ENCODE results near the gene TOMM34. TPM values are rescaled to one million over a fixed set of nuclear protein-coding genes. Genes with fewer than 3 reads are reported as not detected.

TOMM34 gene
- total RNA-seq = 4.2 TPM

GRCh38 chr20:44960103-44960852 is at the start of gene TOMM34:
Gene TOMM34, minus strand, starts transcription at chr20:44960397. Its CDS starts 64 bp downstream, at chr20:44960333.
- peak within 1 kb of the TSS; percentile 23 for H3K27ac ChIP-seq (ENCODE audit: low read depth, low read length)
- no peaks in the 10 kb centered on the region for H3K27me3 ChIP-seq (ENCODE audit: control insufficient read depth in 3 of 3, insufficient read depth in 3 of 3, low read length in 3 of 3)
- no peaks in the 10 kb centered on the region for H3K9me3 ChIP-seq (ENCODE audit: control insufficient read depth in 3 of 3, low read length in 3 of 3)
- peaks cover 8 to 14% (median 9%) of the 10 kb centered on the region in 3 donors for H3K4me1 ChIP-seq (ENCODE audit: control insufficient read depth in 3 of 3, insufficient read depth in 3 of 3, low read length in 3 of 3)
- peak within 1 kb of the TSS; percentile 77 to 87 (median 85) for H3K4me3 ChIP-seq (ENCODE audit: low read length in 3 of 3)
- H3K36me3 ChIP-seq (ENCODE audit: control insufficient read depth in 3 of 3, insufficient read depth in 3 of 3, low read length in 3 of 3) = peaks cover 3 to 11% (median 8%) of the 10 kb centered on the region in 3 donors
- peak within 1 kb of the TSS; percentile 68 to 78 (median 73) for H3K9ac ChIP-seq (ENCODE audit: low read depth in 1 of 3, low read length in 3 of 3)

- peaks cover 0 to 5% (median 0%) of the 10 kb centered on the region in 3 donors for H3K4me1 ChIP-seq (ENCODE audit: control insufficient read depth in 3 of 3, insufficient read depth in 3 of 3, low read length in 3 of 3)
- H3K9ac ChIP-seq (ENCODE audit: low read depth in 1 of 3, low read length in 3 of 3) = no peak overlapping the region
- H3K36me3 ChIP-seq (ENCODE audit: control insufficient read depth in 3 of 3, insufficient read depth in 3 of 3, low read length in 3 of 3) = peaks cover 4 to 10% (median 8%) of the 10 kb centered on the region in 3 donors
- no peaks in the 10 kb centered on the region for H3K27me3 ChIP-seq (ENCODE audit: control insufficient read depth in 3 of 3, insufficient read depth in 3 of 3, low read length in 3 of 3)
- no peak overlapping the region for H3K27ac ChIP-seq (ENCODE audit: low read depth, low read length)
- no peaks in the 10 kb centered on the region for H3K9me3 ChIP-seq (ENCODE audit: control insufficient read depth in 3 of 3, low read length in 3 of 3)
- H3K4me3 ChIP-seq (ENCODE audit: low read length in 3 of 3) = no peak overlapping the region
These were observed 48.4 kb upstream of the TOMM34 start for GRCh38 chr20:45008521-45009049.

- no peak overlapping the region for H3K4me3 ChIP-seq (ENCODE audit: low read length in 3 of 3)
- peaks cover 18 to 34% (median 29%) of the 10 kb centered on the region in 3 donors for H3K36me3 ChIP-seq (ENCODE audit: control insufficient read depth in 3 of 3, insufficient read depth in 3 of 3, low read length in 3 of 3)
These were observed 37.5 kb upstream of the TOMM34 start for GRCh38 chr20:44997668-44998067.

DNA sequence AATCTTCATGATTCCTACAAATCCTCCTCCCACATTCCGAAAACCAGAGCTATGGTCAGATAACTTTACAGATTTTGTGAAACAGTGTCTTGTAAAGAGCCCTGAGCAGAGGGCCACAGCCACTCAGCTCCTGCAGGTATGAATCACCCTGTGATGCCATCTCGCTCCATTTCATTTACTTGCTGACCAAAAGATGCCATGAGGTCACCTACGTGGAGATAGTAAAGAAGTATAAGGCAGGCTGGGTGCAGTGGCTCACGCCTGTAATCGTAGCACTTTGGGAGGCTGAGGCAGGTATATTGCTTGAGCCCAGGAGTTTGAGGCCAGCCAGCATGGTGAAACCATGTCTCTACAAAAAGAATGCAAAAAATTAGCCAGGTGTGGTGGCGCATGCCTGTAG is 37.0 kb upstream of the TOMM34 start:
- Histone ChIP-seq H3K36me3 (ENCODE audit: control insufficient read depth in 3 of 3, insufficient read depth in 3 of 3, low read length in 3 of 3) (peaks cover 18 to 34% (median 29%) of the 10 kb centered on the region in 3 donors), H3K27ac (ENCODE audit: low read depth, low read length) (no peak overlapping the region), H3K9me3 (ENCODE audit: control insufficient read depth in 3 of 3, low read length in 3 of 3) (no peaks in the 10 kb centered on the region), H3K4me3 (ENCODE audit: low read length in 3 of 3) (no peak overlapping the region), H3K4me1 (ENCODE audit: control insufficient read depth in 3 of 3, insufficient read depth in 3 of 3, low read length in 3 of 3) (no peaks in the 10 kb centered on the region), H3K27me3 (ENCODE audit: control insufficient read depth in 3 of 3, insufficient read depth in 3 of 3, low read length in 3 of 3) (no peaks in the 10 kb centered on the region), H3K9ac (ENCODE audit: low read depth in 1 of 3, low read length in 3 of 3) (no peak overlapping the region)

More at GRCh38 chr20:44997668-44998067, 37.5 kb upstream of the TOMM34 start:
- Histone ChIP-seq H3K9me3 (ENCODE audit: control insufficient read depth in 3 of 3, low read length in 3 of 3) (no peaks in the 10 kb centered on the region), H3K4me1 (ENCODE audit: control insufficient read depth in 3 of 3, insufficient read depth in 3 of 3, low read length in 3 of 3) (no peaks in the 10 kb centered on the region), H3K9ac (ENCODE audit: low read depth in 1 of 3, low read length in 3 of 3) (no peak overlapping the region), H3K27ac (ENCODE audit: low read depth, low read length) (no peak overlapping the region), H3K27me3 (ENCODE audit: control insufficient read depth in 3 of 3, insufficient read depth in 3 of 3, low read length in 3 of 3) (no peaks in the 10 kb centered on the region)

DNA sequence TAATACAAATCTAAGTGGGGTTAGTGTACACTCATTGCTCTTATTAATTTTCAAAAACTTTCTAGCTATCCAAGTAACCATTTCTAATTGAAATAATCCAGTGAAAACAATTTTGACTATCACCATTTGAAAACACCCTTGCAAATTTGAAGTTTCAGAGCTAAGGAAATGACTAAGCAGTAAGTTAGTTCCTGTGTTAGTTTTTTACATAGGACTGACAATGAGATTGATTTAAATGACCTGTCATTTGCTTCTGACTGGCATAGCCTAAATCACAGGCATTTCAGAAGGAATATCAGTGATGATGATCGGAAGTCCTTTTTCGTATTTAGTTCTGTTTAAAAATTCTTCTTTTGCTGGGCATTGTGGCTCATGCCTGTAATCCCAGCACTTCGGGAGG is 33.1 kb upstream of the TOMM34 start:
- H3K27ac ChIP-seq (ENCODE audit: low read depth, low read length) = peak overlapping the region; percentile 15
- no peak overlapping the region for H3K9ac ChIP-seq (ENCODE audit: low read depth in 1 of 3, low read length in 3 of 3)
- H3K4me3 ChIP-seq (ENCODE audit: low read length in 3 of 3) = no peak overlapping the region
- no peaks in the 10 kb centered on the region for H3K27me3 ChIP-seq (ENCODE audit: control insufficient read depth in 3 of 3, insufficient read depth in 3 of 3, low read length in 3 of 3)
- H3K4me1 ChIP-seq (ENCODE audit: control insufficient read depth in 3 of 3, insufficient read depth in 3 of 3, low read length in 3 of 3) = peaks cover 0 to 5% (median 0%) of the 10 kb centered on the region in 3 donors
- no peaks in the 10 kb centered on the region for H3K9me3 ChIP-seq (ENCODE audit: control insufficient read depth in 3 of 3, low read length in 3 of 3)
- peaks cover 10 to 21% (median 12%) of the 10 kb centered on the region in 3 donors for H3K36me3 ChIP-seq (ENCODE audit: control insufficient read depth in 3 of 3, insufficient read depth in 3 of 3, low read length in 3 of 3)

DNA sequence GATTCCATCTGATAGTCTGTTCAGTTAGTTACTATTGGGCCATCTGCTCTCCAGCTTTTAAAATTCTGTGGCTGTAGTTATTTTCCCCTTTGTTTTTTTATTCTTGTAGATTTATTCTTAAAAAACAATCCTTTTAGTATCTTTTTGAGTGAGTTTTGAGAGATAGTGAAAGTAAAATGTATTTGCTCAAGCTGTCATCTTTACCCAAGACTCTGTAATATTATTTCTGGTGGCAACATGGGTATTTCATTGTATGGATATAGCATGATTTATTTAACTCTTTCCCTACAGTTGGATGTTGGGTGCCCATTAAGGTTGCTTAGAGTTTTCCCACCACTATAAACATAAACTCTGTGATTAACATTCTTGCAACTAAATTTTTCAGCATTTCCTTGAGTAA is 30.8 kb upstream of the TOMM34 start:
- peak overlapping the region; percentile 14 for H3K27ac ChIP-seq (ENCODE audit: low read depth, low read length)
- peak overlapping the region in 1 of 3 donors; percentile 35 for H3K4me3 ChIP-seq (ENCODE audit: low read length in 3 of 3)
- peak overlapping the region in 1 of 3 donors; percentile 54 for H3K9ac ChIP-seq (ENCODE audit: low read depth in 1 of 3, low read length in 3 of 3)
- H3K9me3 ChIP-seq (ENCODE audit: control insufficient read depth in 3 of 3, low read length in 3 of 3) = no peaks in the 10 kb centered on the region
- no peaks in the 10 kb centered on the region for H3K27me3 ChIP-seq (ENCODE audit: control insufficient read depth in 3 of 3, insufficient read depth in 3 of 3, low read length in 3 of 3)
- peaks cover 0 to 8% (median under 1%) of the 10 kb centered on the region in 3 donors for H3K36me3 ChIP-seq (ENCODE audit: control insufficient read depth in 3 of 3, insufficient read depth in 3 of 3, low read length in 3 of 3)
- peaks cover 0 to 5% (median 0%) of the 10 kb centered on the region in 3 donors for H3K4me1 ChIP-seq (ENCODE audit: control insufficient read depth in 3 of 3, insufficient read depth in 3 of 3, low read length in 3 of 3)

DNA sequence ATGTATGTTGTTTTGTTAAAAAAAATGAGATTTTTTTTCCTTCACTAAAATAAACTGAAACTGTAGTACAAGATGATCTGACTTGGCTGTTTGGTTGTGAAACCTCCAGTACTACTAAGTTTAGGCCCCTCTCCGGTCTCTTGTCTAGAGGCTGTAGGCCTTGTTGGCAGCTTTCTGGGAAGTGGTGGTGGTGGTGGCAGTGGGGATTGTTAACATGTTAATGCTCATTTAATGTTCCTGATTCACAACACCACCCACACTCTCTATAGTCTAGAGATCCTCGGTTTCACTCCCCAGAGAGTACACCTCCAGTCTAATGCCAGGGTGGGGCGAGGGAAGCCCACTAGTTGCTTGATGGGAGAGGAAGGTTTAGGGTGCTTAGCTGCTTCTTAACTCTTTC is 30.2 kb upstream of the TOMM34 start:
- peaks cover 0 to 5% (median 0%) of the 10 kb centered on the region in 3 donors for H3K4me1 ChIP-seq (ENCODE audit: control insufficient read depth in 3 of 3, insufficient read depth in 3 of 3, low read length in 3 of 3)
- H3K9me3 ChIP-seq (ENCODE audit: control insufficient read depth in 3 of 3, low read length in 3 of 3) = no peaks in the 10 kb centered on the region
- peak overlapping the region; percentile 14 for H3K27ac ChIP-seq (ENCODE audit: low read depth, low read length)
- H3K9ac ChIP-seq (ENCODE audit: low read depth in 1 of 3, low read length in 3 of 3) = peak overlapping the region in 1 of 3 donors; percentile 37
- H3K36me3 ChIP-seq (ENCODE audit: control insufficient read depth in 3 of 3, insufficient read depth in 3 of 3, low read length in 3 of 3) = peaks cover 0 to 5% (median under 1%) of the 10 kb centered on the region in 3 donors
- H3K4me3 ChIP-seq (ENCODE audit: low read length in 3 of 3) = peak overlapping the region in 1 of 3 donors; percentile 35
- no peaks in the 10 kb centered on the region for H3K27me3 ChIP-seq (ENCODE audit: control insufficient read depth in 3 of 3, insufficient read depth in 3 of 3, low read length in 3 of 3)

DNA sequence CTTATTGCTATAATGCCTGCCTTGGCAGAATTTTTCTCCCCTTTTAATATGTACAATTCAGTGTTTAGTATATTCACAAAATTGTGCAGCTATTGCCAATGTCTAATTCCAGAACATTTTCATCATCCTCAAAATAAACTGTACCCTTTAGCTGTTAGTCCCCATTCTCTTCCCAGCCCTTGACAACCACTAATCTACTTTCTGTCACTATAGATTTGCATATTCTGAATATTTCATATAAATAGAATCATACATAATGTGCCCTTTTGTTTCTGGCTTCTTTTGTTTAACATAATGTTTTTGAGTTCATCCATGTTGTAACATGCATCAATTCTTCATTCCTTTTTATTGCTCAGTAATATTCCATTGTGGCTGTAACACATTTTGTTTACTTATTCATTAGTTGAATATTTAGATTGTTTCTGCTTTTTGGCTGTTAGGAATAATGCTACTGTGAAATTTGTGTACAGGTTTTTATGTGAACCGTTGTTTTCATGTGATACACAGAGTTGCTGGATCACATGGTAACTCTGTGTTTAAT is 28.5 kb upstream of the TOMM34 start:
- Histone ChIP-seq H3K4me3 (ENCODE audit: low read length in 3 of 3) (no peak overlapping the region), H3K9ac (ENCODE audit: low read depth in 1 of 3, low read length in 3 of 3) (no peak overlapping the region), H3K4me1 (ENCODE audit: control insufficient read depth in 3 of 3, insufficient read depth in 3 of 3, low read length in 3 of 3) (peaks cover 0 to 5% (median 0%) of the 10 kb centered on the region in 3 donors), H3K27ac (ENCODE audit: low read depth, low read length) (no peak overlapping the region), H3K36me3 (ENCODE audit: control insufficient read depth in 3 of 3, insufficient read depth in 3 of 3, low read length in 3 of 3) (peaks cover 0 to 5% (median 4%) of the 10 kb centered on the region in 3 donors), H3K27me3 (ENCODE audit: control insufficient read depth in 3 of 3, insufficient read depth in 3 of 3, low read length in 3 of 3) (no peaks in the 10 kb centered on the region), H3K9me3 (ENCODE audit: control insufficient read depth in 3 of 3, low read length in 3 of 3) (no peaks in the 10 kb centered on the region)

GRCh38 chr20:44983093-44983674 is 23.0 kb upstream of the TOMM34 start:
- peaks cover 0 to 19% (median 19%) of the 10 kb centered on the region in 3 donors for H3K36me3 ChIP-seq (ENCODE audit: control insufficient read depth in 3 of 3, insufficient read depth in 3 of 3, low read length in 3 of 3)
- no peaks in the 10 kb centered on the region for H3K4me1 ChIP-seq (ENCODE audit: control insufficient read depth in 3 of 3, insufficient read depth in 3 of 3, low read length in 3 of 3)
- H3K9ac ChIP-seq (ENCODE audit: low read depth in 1 of 3, low read length in 3 of 3) = no peak overlapping the region
- H3K27ac ChIP-seq (ENCODE audit: low read depth, low read length) = no peak overlapping the region
- H3K27me3 ChIP-seq (ENCODE audit: control insufficient read depth in 3 of 3, insufficient read depth in 3 of 3, low read length in 3 of 3) = no peaks in the 10 kb centered on the region
- H3K9me3 ChIP-seq (ENCODE audit: control insufficient read depth in 3 of 3, low read length in 3 of 3) = no peaks in the 10 kb centered on the region
- H3K4me3 ChIP-seq (ENCODE audit: low read length in 3 of 3) = no peak overlapping the region

All from skeletal muscle tissue (tissue), 4 donors.